HG03196 (cell line): ENCODE data around the gene LIPN.
"Not testable (repeated sequence)": the region's sequence is repeated elsewhere in the genome, so short reads cannot be mapped to it uniquely, and the experiment has no call there.

ENCODE experiments used
- ATAC-seq: cut with Tn5 transposase; IDR thresholded peaks from one replicate; pipeline ENCODE4 v1.9.1; 2021; ENCODE audit not compliant: unreplicated experiment

Gene LIPN

DNA sequence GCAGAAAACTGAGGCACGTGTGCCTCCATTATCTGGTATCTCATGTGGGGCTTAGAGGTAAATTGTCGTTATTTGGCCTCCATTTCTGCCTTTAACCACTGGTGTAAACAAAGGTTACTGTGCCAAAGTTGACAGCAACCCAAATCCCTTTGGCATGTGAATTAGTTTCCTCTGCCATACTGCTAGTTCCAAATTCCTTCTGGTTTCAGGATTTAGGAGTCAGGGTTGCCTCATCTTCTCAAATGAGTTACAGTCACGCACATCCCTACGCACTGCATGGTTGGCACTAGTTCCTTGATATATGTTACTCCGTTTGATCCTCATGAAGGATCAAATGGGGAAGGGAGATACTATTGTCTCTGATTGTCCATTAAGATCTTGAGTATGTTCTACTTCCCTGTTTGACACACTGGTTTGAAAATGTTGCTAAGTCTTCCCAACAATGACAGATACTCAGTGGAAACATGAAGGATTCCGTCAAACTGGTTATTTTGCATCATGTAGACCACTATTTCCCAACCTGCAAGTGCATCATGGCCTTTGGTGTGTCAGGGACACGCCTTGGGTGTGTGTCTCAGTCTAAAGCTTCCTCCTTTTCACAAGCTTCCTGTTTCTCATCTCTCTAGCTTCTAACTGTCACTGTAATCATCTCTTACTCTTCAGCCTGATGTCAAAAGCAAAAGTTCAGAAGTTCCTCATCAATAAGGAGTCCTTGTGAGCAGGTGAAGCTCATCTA lies at the start of gene LIPN:
Gene LIPN, plus strand, starts transcription at position 655 of the 736 bp plus-strand sequence. CDS start 1,386 bp downstream, outside the sequence.
- ATAC-seq = no peak

DNA sequence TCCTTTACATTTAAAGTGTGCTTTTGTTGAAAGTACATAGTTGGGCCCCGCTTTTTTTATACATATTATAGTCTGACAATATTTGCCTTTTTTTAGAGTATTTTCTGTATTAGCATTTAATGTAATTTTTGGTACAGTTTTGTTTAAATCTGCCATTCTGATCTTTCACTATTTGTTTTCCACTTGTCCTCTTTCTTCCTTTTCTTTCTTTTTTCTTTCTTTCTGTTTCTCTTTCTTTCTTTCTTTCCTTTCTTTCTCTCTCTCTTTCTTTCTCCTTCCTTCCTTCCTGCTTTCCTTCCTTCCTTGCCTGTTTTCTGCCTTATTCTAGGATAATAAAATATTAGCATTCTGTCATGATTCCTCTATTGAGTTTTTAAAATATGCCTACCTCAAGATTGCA lies 44.3 kb upstream of the LIPN start:
- no peak for ATAC-seq

GRCh38 chr10:88721392-88721791 lies 38.4 kb upstream of the LIPN start:
- ATAC-seq = no peak

DNA sequence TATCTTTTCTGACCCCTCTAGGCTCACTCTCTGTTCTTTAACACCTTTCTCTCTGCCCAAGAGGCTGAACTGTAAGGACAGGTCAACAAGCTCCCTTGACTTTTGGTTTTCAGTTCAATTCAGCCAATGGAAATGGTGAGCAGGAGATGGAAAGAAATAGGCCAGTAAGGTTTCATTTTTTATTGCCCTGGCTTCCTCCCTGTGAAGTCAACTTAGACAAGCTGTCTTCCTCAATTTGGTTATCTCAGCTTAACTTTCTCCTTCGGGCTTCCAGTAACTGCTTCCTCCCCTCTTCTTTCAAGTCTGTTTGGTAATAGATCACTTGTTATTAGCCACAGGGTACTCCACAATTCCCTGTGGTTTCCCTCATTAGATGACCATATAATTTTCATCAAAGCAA lies 34.0 kb upstream of the LIPN start:
- ATAC-seq = no peak

GRCh38 chr10:88728107-88728763 lies 31.6 kb upstream of the LIPN start:
- no peak for ATAC-seq

DNA sequence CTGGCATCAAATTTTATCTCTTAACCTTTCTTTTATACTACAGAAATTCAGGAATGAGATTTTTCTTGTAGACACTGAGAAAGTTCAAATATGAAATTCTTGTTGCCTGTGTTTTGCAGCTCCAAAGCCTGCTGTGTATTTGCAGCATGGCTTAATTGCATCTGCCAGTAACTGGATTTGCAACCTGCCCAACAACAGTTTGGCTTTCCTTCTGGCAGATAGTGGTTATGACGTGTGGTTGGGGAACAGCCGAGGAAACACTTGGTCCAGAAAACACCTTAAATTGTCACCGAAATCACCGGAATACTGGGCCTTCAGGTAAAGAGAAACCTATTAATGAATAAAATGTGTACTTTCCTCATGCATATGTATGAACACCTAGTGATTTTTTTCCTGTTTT lies 29.0 kb upstream of the LIPN start:
- ATAC-seq = no peak

DNA sequence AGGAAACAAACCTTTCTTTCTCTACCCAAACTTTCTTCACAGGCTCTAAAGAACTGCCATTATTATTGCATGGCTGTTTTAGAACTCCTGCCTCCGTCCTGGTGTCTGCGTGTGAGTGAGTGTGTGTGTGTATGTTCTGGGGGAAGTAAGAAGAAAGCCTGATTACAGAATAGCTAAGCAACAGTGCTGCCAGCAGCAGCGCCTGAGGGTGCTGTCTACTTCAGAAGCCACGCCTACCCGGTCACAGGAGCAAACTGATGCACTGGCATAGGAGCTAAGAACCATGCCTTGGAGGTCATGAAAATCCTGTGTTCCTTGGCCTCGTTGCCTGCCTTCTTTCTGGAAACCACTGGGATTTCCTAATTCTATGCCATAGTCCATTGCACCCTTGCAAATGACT lies 28.5 kb upstream of the LIPN start:
- ATAC-seq = no peak

DNA sequence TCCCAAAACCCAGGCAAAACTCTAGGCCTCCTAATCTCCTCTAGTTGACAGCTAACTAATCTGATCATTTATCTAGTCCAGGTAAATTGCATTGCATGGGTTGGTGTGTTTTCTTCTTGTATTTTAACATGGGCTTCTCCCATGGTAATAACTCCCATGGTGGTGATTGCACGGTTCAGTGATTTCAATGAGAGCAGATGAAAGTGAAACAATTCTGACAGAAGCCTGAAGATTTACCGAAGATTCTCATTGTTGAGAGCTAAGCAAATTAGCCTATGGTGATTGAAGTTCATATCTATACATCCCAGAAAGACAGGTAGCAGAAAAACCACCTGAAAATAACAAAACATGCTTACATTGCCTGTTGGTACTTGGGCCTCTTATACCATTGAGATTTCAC lies 26.6 kb upstream of the LIPN start:
- ATAC-seq = no peak

GRCh38 chr10:88735661-88736060 lies 24.2 kb upstream of the LIPN start:
- ATAC-seq = no peak

DNA sequence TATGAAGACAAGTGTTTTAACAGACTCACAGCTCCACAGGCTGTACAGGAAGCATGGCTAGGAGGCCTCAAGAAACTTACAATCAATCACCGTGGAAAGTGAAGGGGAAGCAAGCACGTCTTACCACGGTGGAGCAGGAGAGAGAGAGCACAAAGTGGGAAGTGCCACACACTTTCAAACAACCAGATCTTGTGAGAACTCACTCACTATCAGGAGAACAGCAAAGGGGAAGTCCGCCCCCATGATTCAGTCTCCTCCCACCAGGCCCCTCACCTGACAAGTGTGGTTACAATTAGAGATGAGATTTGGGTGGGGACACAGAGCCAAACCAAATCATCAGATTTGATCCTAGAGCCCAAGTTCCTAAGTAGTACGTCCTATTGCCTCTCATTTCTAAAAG lies 17.9 kb upstream of the LIPN start:
- ATAC-seq = not testable (repeated sequence)

GRCh38 chr10:88742448-88742847 lies 17.4 kb upstream of the LIPN start:
- ATAC-seq = no peak

DNA sequence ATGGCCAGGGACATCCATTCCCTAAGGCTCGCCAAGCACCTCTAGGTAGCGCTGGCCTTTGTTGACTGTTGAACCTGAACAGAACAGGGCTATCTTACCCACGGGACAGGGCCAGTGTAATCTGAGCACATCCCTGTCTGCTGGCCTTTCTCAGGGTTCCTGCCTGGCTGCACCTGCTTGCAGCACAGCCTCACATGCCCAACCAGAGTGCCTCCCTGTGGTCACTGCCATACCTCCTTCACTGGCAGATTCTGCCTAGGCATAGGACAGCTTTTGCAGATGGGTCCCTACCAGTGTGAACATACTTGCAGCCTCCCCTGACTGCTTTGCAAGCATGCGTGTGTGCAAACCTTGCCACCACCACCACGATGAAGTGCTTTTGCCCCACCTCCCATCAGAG lies 15.8 kb upstream of the LIPN start:
- no peak for ATAC-seq

GRCh38 chr10:88745633-88746032 lies 14.2 kb upstream of the LIPN start:
- ATAC-seq = no peak

DNA sequence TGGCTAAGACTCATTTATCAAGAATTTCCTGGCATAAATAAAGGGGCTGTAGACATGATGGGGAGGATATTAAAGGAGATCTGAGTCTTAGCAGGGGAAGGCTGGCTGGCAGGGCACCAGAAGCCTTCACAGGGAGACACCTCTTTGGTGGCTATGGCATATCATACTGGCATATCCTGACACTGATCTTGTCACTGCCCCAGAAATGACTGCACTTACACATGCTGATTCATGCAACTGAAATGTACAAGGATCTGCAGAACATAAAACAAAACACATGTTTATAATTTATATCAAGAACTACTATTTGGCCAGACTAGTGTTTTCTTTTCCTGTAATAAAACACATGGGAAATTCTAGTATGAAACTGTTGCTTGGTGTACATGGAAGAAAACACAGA lies 5.5 kb upstream of the LIPN start:
- no peak for ATAC-seq

DNA sequence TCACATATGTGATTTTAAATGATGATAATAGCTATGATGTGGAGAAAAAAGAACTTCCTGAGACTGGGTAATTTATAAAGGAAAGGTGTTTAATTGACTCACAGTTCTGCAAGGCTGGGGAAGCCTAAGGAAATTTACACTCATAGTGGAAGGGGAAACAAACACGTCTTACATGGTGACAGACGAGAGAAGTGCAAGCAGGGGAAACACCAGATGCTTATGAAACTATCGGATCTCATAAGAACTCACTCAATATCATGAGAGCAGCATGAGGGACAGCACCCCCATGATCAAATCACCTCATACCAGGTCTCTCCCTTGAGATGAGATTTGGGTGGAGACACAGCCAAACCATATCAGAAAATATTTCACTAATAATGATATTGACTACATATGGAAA lies 4.1 kb upstream of the LIPN start:
- ATAC-seq = peak; percentile 64

- ATAC-seq = no peak
These were observed 3.2 kb upstream of the LIPN start for GRCh38 chr10:88756660-88757059.

DNA sequence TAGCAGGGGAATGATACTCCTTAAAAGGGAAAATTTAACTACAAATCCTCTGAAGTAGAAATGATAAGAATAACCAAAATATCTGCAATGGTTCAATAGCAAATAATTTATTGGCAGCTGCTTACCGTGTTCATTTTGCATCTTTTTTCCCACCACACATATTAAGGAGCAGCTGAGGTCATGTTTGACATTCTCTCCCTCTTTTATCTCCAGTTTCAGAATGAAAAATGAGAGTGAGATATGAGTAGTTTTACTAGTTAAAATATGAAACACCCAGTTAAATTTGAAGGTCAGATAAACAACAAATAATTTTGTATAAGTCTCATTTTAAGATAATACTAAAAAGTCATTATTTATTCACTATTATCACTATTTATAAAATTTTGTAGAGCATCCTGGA lies 3.1 kb downstream of the LIPN start:
- no peak for ATAC-seq

DNA sequence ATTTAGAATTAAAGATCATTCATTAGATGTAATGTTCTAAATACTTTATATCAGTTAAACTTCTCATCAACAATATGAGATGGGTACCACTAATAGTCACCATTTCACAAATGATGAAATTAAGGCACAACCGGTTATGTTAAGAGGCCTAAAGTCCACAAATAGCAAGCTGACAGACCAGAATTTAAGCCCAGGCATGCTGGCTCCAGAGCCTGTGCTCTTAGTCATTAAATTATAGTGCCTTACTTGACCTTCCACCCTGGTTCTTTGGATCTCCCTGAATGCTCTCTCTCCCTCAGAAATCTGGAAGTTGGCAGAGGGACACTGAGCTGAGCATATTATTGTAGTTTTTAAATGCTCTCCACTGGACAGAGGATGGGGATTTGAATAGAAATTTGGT lies 3.6 kb downstream of the LIPN start:
- ATAC-seq = no peak

DNA sequence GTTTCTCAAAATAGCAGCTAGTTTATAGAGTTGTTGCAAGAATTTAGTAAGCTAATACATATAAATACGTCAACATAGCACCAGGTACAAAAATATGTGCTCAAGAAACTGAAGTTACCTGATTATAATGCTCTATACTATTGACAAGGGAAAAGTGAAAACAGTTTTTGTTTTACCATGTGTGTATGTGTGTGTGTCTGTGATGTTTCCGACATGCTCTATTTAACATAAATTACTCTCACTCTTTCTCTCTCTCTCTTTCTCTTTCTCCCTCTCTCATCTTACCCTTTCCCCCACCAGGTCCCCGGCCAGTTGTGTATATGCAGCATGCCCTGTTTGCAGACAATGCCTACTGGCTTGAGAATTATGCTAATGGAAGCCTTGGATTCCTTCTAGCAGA lies 4.3 kb downstream of the LIPN start:
- no peak for ATAC-seq

GRCh38 chr10:88765816-88766215 lies 6.0 kb downstream of the LIPN start:
- no peak for ATAC-seq

- ATAC-seq = no peak
These were observed 9.6 kb downstream of the LIPN start for GRCh38 chr10:88769384-88769783.

DNA sequence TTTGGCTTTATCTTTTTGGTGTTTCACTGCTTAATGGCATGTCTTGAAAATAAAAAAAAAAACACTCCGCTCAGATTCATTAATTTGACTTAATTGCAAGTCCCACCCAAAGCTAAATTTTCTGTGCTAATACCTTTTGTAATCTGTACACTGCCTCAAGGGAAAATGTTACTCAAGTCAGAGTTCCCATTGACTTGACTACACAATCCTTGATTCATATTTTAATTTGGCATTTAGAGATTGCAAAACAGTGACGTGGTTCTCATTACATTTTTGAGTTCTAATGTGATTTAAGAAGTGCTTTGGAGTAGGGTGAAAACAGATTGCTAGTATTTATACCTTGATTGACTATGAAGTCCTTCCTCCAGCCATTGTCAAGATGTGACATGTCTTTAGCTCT lies 21.4 kb downstream of the LIPN start:
- no peak for ATAC-seq

- ATAC-seq = no peak
These were observed 22.4 kb downstream of the LIPN start for GRCh38 chr10:88782222-88782621.
